NCI-H526 (cell line): ENCODE results near the gene UBE3B.
"Not testable (repeated sequence)": the region's sequence is repeated elsewhere in the genome, so short reads cannot be mapped to it uniquely, and the experiment has no call there.

Source experiments
- DNase-seq, 2 experiments: peaks; one replicate each; lab custom pipeline; 2025; lab: John Stamatoyannopoulos, UW

The UBE3B gene

DNA sequence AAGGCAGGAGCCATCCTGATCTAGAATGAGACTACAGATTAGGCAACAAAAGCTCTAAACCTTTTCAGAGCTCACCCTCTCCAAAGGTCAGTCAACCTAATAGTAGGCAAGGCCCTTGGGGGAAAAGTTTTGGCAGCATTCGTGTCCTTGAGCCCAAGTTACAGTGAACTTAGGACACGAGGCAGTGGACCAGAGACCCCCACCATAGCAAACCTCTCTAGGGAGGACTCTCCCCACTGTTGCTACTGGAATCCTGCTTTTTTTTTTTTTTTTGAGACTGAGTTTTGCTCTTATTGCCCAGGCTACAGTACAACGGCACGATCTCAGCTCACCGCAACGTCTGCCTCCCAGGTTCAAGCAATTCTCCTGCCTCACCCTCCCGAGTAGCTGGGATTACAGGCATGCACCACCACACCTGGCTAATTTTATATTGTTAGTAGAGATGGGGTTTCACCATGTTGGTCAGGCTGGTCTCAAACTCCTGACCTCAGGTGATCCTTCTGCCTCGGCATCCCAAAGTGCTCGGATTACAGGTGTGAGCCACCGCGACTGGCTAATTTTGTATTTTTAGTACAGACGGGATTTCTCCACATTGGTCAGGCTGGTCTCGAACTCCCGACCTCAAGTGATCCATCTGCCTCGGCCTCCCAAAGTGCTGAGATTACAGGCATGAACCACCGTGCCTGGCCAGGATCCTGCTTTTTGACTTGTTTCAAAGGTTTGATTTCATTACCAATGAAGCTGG lies 3.7 kb upstream of the UBE3B start:
- DNase-seq, result not testable (repeated sequence)

DNA sequence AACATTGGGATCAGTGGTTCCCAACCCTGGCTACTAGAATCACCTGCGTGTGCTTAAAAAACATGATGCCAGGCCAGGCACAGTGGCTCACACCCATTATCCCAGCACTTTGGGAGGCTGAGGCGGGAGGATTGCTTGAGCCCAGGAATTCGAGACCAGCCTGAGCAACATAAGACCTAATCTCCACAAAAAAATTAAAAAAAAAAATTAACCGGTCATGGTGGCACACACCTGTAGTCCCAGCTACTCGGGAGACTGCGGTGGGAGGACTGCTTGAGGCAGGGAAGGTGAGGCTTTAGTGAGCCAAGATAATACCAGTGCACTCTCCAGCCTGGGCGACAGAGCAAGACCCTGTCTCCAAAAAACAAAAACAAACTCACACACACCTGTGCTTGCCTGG lies 2.3 kb upstream of the UBE3B start:
- no peak for DNase-seq

DNA sequence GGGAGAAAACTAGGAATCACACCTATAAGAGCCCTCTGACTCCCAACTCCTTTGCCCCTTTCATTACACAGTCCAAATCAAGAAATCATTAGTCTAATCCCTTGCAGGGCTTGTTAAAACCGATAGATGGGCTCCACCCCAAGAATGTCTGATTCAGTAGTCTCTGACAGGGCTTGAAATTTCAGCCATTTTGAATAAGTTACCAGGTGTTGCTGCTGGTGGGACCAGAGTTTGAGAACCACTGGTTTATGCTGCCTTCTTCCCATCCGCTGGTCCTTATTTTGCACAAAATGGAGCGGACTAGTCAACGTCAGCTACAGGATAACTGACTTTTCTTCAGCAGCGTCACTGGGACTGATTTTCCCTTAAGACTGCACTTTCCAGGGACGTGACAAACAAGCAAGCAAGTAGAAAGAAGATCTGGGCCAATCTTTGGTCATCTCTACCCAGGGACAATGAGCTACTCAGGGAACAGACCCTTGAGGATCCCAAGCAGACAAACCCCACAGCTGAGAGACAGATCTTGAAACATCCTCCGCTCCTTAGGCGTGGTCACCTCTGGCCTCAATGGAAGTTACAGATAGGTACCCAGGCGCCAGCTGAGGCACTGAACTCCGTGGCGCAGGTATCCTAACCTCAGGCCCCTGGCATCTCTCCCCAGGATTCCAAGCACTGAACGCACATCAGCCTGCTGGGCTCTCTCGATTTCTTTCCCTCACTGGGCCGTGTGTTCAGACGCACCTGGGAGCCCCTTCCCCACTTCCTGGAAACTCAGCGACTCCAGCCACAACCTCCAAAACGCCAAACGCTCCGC lies 1.2 kb upstream of the UBE3B start:
- DNase-seq, result peak in 1 of 2 experiments; percentile 28

DNA sequence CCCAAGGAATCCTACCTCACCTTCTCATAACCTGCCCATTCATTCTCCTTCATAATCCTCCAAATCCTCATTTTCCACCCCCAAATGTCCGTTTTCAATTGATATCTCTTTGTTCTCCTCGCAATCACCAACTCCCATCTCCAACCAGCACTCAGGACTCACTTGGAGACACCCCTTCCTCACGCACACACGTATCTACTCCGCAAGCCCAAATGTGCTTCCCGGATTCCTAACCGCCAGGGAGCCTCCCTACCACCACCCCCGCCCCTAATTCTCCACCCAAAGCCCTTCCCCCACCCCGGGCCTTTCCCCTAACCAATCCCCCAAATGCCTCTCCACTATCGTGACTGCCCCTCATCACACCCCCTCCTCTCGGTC lies 638 bp upstream of the UBE3B start:
- peak in 1 of 2 experiments; percentile 60 for DNase-seq

DNA sequence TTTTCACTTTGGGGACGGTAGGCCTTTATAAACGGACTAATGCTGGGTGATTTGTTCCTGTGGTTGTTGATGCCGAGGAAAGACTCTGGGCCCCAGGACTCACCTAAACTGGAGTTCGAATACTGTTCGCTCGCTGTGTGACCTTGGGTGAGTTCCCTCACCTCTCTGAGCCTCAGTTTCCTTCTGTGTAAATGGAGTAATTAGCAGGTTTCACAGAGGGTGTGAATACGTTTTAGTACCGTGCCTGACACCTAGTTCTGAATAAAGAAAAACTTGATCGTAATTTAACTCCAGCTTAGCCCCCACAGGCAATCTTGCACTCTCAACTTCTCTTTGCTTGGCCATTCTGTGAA lies 505 bp downstream of the UBE3B start:
- no peak for DNase-seq

DNA sequence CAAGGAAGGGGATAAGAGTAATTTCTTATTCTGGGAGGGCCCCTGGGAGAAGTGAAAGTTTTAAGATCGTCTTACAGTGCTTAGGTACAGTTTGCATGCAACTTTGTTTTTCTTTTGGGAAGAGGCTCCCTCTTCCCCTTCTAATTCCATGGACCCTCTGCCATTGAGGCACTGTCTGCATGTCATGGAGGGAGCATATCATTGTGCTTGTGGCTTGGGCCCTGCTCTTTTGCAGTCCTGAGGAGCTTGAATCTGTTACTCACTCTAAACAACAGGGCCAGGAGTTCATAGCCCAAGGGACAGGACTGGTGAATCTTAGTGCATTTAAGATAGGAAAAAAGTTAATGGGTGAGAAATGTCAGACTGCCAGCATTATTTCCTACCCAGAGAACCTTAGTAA lies 2.3 kb downstream of the UBE3B start:
- no peak for DNase-seq

DNA sequence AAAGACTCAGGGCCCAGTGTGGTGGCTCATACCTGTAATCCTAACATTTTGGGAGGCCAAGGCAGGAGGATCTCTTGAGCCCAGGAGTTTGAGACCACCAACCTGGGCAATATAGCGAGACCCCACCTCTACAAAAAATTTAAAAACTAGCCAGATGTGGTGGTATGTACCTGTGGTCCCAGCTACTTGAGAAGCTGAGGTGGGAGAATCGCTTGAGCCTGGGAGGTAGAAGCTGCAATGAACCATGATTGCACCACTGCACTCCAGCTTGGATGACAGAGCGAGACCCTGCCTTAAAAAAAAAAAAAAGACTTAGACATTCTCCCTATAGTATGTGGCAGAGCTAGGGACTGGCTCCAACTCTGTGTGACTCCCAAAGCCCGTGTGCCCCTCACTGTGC lies 2.9 kb downstream of the UBE3B start:
- no peak for DNase-seq

DNA sequence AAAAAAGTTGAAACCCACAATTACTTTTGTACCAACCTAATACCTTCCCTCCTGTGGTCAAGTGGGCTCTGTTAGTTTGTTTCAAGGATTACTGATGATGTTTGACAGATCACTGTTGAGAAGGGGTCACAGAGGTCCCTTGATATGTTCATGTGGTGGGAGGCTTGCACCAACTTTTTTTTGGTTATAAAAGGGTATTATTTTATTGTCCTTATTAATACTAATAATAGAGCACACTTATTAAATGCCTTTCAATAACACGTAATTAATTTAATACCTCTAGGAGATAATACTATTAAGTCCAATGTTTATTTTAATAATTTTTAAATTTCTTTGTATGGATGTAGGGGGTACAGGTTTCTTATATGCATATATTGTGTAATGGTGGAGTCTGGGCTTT lies 4.4 kb downstream of the UBE3B start:
- no peak for DNase-seq

DNA sequence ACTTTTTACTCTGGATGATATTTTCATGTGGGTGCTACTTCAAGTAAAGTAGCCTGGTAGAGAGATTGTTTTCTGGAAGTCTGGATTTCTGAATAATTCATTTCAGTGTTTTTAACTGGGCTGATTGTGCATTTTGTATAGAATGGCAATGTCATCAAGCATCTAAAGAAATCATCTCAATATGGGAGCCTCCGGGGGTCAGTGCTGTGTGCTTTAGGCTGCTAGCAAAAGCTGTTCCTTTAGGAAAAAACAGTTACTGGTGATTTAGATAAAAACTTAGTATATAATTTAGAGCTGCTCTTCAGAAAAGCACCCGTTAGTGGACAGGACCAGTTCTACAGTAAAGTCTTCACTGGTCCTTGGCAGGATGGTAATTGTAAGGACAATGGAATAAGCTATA lies 5.1 kb downstream of the UBE3B start:
- DNase-seq, result no peak

DNA sequence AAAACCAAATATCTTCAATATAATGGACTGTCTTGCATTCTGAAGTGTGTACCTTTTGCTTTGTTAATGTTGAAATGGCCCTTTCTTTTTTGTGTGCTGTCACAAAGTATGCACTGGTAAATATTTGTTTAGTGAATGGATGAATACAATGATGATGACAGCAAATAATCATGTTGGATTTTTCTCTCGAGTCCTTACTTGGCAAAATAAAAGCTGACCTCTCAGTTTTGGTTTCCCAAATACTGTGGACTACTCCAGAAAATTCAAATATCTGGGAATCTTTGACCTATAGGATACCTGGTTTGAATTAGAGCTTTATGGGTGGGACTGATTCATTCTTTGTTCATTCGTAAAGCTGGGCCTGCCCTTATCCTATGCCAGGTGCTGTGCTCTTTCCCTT lies 5.5 kb downstream of the UBE3B start:
- DNase-seq, result no peak

DNA sequence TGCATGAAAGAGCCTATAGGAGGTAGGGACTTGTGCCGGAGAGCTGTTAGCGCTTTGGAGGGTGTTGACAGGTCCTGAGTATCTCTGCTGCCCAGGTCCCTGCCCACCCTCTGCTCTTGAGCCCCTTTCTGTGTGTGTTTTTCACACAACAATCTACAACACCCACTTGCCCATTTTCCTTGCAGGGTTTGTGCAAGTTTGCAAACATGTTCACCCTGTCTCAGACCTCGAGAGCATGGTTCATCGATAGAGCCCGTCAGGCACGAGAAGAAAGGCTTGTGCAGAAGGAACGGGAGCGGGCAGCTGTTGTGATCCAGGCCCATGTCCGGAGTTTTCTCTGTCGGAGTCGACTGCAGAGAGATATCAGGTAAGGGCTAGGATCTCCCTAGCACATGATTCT lies 5.9 kb downstream of the UBE3B start:
- DNase-seq, result no peak

DNA sequence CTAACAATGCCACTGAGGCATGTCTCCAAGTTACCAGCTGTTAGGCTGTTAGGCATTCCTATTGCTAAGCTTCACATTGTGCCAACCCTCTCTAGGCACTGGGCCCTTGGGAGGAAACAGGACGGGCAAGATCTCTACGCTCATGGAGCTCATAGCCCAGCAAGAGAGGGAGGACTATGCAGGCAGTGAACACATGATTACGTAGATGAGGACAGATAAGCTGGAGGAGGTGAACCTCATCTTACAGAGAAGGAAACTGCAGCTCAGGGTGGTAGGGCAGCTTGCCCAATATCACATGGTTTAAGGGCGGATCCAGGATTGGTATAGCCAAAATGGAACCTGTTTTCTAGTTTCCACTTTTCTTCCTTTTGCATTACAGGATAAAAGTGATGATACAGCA lies 7.8 kb downstream of the UBE3B start:
- no peak for DNase-seq

DNA sequence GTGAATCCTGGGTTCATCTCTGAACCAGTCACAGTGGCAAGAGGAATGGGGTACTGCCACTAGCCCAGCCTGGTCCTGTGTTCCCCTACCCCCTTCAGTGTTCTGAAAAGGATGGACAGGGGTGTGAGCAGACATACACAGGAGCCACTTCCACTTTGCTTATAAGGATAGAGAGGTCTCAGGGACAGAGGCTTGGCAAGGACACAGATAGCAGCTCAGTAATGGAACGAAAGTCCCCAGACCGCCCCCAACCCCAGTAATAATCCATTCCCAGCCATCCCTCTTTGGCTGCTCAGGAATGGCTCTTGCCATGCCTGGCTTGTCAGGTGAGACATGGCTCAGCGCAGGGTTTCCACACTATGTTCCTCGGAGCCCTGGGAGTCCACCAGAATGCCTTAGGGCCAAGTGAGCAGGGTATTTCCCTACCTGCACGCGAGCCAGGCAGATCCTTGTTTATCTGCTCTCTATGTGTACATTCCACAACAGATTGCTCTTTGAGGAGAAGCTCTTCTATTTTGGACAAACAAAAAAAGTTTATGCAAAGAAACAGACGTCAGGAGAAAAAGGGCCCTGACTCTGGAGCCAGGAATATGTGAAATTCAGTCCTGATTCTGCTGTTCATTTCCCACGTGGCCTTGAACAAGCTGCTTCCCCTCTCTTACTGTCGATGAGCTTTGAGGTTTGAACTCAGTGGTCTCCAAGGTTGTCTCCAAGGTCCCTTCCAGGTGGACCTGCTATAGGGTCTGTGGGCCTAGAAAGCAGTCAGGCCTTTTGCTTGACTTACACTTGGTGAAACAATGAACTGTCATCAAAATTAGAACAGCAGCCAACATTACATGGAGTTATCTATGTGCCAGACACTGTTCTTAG lies 10.0 kb downstream of the UBE3B start:
- no peak for DNase-seq

DNA sequence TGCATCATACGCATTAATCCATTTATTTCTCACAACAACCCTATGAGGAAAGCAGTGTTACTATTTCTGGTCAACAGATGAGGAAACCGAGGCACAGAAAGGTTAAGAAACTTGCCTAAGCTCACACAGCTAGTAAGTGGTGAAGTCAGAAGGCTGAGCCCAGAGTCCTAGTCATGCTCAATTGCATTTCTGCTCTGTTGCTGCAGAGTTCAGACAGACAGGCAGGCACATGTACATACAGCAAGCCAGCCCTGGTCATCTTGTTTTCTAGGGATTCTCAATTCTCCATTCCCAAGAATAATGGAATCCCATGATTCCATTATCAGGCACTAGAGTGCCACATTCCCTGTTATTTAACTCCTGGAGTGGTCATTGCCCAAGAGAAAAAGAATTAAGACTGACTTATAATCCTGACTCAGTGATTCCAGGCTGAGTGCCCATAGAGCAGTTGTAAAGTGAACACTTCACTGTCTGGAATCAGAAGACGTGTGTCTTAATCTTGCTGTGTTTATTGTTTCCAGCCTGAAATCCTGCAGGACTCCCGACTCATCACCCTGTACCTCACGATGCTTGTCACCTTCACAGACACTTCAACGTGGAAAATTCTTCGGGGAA lies 10.7 kb downstream of the UBE3B start:
- DNase-seq, result no peak

DNA sequence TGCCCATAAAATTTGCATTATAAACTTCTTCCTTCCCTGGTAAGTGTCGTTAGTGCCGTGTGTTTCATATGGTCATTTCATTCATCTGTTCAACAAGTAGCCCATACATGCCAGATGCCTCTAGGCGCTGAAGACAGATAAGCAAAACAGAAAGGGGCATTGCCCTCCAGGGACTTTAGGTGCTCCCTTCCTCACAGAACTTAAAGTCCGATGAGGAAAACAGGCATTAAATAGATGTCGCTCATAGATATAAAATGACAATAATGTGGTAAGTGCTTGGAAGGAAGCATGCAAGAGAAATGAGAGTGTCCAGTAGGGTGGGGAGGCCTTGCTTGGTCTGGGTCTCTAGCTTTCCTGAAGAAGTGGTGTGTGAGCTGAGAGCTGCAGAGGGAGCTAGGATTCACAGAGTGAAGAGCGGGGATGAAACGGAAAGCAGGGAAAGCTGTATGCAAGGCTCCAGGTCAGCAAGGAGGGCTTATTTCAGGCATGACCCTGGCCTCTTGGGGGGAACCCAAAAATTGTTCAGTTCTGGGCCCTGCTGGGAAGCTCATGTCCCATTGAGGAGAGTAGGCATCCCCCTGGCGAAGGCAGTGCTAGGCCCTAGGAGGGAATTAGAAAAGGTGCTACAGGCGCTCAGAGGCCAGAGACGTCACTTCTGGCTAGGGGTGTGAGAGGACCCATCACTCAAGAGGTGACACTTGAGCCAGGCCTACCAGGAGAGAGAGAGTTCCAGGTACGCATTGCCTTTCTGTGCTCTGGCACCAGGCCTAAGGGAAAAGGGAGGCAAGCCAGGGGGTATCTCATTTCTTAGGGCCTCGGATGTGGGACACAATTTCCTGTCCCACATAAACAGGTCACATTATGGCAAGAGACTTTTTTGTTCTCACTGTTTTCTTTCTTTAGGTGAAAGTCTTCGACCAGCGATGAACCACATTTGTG lies 11.9 kb downstream of the UBE3B start:
- DNase-seq, result peak in 1 of 2 experiments; percentile 19

DNA sequence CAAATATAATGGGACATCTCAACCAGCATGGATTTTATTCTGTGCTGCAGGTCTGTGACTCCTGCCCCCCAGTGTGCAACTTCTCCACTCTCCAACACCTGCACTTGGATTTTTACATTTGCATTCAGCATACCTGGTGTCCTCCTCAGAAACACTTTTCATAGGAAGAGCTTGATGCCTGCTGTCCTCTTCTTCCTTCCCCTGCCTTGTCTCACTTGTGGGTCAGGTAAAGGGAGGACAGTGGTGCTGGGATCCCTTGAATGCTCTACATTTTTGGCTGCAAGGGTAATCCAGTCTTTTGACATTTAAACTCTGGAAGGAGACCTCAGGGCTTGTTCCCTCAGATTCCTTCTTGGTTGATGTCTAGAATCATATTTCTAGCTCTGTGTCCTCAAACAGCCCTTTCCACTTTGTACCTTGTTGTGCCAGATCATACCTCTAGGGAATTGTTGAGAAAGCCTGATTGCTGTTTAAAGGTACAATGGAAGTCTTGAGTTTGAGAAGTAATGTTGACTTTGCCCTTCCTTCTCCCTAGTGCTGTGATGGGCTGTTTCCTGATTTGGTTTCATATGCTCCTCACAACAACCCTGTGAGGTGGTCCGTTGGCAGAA lies 12.6 kb downstream of the UBE3B start:
- no peak for DNase-seq

DNA sequence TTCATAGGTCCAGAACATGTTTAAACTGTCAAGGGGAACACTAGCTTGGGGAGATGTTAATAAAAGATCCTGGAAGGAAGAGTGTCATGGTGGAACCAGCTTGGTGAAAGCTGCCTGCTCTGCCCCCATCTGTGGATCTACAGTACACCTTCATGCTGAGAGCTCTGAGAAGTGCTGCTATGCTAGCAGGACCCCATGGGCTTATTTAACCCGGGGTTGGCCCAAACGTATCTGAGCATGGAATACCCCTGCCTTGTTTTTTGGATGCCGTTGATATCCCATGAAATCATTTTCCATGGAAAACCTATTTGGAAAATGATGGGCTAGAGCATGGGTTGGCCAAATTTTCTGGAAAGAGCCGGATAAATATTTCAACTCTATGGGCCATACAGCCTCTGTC lies 14.2 kb downstream of the UBE3B start:
- no peak for DNase-seq

DNA sequence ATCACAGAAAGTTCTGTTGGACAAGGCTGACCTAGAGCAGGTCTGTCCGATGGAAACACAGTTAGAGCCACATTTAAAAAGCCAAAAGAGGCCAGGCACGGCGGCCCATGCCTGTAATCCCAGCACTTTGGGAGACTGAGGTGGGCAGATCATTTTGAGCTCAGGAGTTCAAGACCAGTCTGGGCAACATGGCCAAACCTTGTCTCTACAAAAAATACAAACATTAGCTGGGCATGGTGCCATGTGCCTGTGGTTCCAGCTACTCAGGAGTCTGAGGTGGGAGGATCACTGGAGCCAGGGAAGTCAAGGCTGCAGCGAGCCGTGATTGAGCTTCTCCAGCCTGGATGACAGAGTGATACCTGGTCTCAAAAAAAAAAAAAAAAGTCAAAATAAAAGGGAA lies 14.9 kb downstream of the UBE3B start:
- DNase-seq, result no peak

DNA sequence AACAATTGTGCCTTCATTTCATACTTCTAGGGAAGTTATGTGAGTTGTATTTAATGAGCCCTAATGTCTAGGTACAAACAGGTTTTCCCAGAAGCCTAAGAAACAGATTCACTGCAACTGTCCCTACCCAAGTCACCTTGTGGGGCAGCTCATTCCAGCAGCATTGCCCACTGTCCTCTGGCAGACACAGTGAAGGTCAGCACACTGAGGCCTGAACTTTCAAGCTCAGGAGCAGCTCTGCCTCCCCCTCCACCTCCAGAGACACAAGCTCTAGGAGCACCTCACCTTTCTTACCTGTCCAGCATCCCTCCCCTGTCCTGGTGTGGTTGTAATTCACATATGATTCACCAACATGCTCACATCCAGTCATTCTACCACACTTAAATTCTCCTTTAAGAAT lies 15.7 kb downstream of the UBE3B start:
- DNase-seq, result no peak

DNA sequence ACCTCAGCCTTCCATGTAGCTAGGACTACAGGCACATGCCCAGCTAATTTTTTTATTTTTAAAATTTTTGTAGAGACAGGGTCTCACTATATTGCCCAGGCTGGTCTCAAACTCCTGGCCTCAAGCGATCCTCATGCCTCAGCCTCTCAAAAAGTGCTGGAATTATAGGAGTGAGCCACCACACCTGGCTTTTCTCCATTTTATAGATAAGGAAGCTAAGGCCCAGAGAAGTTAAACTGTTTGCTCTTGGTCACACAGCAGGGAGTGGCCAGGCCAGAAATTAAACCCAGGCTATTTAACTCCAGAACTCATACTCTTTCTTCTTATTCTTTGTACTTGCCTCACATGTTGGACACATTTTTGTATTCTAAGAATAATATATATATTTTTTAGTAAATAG lies 16.5 kb downstream of the UBE3B start:
- no peak for DNase-seq
